GM10266 (cell line): ENCODE results near the gene MCCD1.

ENCODE experiments used
- DNase-seq: peaks from one replicate; pipeline ENCODE4 v3.0.0; 2012; ENCODE audit errors: extremely low spot score
- CTCF ChIP-seq: IDR thresholded peaks from 2 replicates; pipeline ENCODE4 v1.5.1; 2012; ENCODE audit warnings: mild to moderate bottlenecking, low read depth; ENCODE audit not compliant: control insufficient read depth, insufficient read depth; ENCODE audit errors: missing control alignments

Gene MCCD1

GRCh38 chr6:31529329-31530150 lies 778 bp downstream of the MCCD1 start:
- no peak for DNase-seq
- TF ChIP-seq CTCF: no peak

GRCh38 chr6:31530659-31531058 lies 1.9 kb downstream of the MCCD1 start:
- no peak for TF ChIP-seq CTCF
- no peak for DNase-seq

- no peak for TF ChIP-seq CTCF
- DNase-seq: no peak
Observed at GRCh38 chr6:31531162-31531561, 2.4 kb downstream of the MCCD1 start.

- TF ChIP-seq CTCF: no peak
- DNase-seq: no peak
Observed at GRCh38 chr6:31531771-31532643, 3.2 kb downstream of the MCCD1 start.

- no peak for DNase-seq
- no peak for TF ChIP-seq CTCF
Observed at GRCh38 chr6:31532644-31533454, 4.1 kb downstream of the MCCD1 start.

GRCh38 chr6:31533455-31533841 lies 4.7 kb downstream of the MCCD1 start:
- TF ChIP-seq CTCF: no peak
- DNase-seq: no peak

- TF ChIP-seq CTCF: no peak
- DNase-seq: no peak
Observed at GRCh38 chr6:31534011-31534410, 5.2 kb downstream of the MCCD1 start.
